HK-2 (cell line): ENCODE measurements around the gene AK1.
"Not testable (repeated sequence)": the region's sequence is repeated elsewhere in the genome, so short reads cannot be mapped to it uniquely, and the experiment has no call there.

Experiments used
- DNase-seq: peaks from one replicate; pipeline ENCODE4 v3.0.0-alpha.2; 2018; ENCODE audit not compliant: unreplicated experiment

Gene AK1

DNA sequence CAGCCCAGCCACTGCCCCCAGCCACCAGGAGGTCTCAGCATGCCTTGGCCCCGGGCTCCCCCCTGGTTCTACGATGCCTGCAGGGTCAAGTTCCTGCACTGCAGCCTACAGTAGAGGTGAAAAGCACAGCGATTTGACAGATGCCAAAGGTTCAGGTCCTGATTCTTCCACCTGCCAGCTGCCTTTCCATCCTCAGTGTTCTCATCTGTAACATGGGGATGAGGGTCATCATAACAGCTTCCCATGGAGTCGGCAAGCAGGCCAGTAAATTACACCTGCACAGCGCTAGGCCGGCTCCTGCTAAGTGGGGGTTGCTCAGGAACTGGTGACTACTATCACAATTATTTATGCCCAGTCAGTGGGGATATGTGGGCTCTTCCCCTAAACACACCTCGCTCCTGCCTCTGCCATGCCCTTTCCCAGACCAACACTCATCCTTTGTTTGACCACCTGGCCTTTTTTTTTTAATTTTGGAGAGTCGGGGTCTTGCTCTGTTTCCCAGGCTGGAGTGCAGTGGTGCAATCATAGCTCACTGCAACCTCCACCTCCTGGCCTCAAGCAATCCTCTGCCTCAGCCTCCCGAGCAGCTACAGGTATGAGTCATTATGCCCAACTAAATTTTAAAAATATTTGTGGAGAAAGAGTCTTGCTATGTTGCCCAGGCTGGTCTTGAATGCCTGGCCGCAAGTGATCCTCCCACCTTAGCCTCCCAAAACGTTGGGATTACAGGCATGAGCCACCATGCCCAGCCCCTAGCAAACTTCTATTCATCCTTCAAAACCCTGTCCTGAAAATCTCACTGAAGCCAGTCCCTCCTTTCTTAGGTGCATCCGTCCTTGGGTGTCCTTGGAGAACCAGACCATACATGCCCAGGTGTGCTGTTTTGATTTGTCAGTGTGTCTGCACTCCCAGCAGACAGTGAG is 29.4 kb downstream of the AK1 start:
- no peak for DNase-seq

DNA sequence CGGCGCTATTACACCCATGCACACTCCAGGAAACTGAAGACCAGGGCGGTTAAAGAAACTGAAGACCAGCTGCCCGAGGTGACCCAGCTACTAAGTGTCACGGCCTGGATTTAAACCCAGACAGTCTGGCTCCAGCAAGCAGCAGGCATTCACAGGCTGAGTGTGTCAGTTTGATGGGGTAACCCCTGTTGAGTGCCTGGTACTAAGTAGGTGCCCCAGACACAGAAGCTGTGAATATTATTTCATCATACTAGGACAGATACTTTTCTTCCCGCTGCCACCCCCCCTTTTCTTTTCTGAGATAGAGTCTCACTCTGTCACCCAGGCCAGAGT is 30.3 kb downstream of the AK1 start:
- no peak for DNase-seq

DNA sequence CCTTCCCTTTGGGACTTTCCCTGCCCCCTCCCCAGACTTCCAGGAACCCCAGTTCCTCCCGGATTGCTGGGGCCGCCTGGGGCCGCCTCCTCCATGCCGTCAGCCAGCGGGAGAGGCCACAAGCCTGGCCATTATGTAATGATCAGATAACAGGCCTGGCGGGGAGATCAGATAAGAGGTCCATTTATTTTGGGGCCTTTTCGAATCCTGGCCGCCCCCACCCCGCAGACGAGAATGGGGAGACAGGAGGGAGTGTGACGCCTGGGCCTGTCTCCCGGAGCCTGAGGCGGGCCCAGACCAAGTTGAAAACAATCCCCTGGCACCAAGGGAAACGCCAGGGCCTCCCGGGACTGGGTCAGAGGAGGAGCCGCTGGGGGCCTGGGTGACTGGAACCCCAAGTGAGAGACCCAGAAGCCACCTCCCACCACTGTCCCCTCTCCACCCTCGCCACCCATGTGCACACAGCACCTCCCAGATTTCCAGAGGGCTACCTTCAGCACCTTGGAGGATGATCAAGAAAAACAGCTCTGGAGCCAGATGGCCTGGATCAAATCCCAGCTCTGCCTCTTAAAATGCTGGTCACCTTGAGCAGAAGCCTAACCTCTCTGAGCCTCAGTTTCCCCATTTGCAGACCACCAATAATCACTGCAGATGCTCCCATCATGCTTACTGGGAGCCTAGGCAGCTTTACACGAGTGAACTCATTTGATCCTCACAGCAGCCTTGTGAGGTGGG is 30.9 kb downstream of the AK1 start:
- no peak for DNase-seq

DNA sequence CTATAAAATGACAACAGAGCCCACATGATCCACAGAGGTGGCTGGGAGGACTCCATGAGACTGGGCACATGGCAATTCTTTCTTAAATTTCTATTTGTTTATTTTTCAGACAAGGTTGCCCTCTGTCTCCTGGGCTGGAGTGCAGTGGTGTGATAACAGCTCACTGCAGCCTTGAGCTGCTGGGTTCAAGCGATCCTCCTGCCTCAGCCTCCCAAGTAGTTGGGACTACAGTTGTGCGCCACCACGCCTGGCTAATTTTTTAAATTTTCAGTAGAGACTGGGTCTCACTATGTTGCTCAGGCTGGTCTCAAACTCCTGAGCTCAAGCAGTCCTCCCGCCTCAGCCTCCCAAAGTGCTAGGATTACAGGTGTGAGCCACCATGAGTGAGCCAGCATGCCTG is 31.9 kb downstream of the AK1 start:
- DNase-seq: not testable (repeated sequence)

DNA sequence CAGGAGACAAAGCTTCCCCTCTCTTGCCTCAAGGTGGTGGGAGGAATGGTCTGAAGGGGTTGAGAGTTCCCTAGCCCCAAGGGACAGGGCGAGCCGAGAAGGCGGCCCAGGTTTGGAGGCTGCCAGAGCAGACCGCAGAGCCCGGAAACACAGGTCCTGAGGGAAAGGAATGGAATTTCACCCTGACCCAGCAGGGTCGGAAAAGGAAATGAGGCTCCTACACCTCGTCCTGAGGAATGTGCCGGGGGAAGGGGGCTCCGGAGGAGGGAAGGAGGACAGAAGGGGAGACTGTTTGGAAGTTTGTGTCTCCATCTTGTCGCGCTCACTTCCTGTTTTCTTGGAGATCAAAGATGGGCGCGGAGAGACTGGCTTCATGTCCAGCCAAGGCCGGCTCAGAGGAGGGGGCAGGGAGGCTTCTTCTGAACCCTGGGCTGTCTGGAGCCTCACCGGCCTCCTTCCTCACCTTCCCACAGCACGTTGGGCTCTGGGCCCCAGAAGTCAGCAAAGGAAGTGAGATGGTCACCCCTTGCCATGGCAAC is 32.6 kb downstream of the AK1 start:
- no peak for DNase-seq

DNA sequence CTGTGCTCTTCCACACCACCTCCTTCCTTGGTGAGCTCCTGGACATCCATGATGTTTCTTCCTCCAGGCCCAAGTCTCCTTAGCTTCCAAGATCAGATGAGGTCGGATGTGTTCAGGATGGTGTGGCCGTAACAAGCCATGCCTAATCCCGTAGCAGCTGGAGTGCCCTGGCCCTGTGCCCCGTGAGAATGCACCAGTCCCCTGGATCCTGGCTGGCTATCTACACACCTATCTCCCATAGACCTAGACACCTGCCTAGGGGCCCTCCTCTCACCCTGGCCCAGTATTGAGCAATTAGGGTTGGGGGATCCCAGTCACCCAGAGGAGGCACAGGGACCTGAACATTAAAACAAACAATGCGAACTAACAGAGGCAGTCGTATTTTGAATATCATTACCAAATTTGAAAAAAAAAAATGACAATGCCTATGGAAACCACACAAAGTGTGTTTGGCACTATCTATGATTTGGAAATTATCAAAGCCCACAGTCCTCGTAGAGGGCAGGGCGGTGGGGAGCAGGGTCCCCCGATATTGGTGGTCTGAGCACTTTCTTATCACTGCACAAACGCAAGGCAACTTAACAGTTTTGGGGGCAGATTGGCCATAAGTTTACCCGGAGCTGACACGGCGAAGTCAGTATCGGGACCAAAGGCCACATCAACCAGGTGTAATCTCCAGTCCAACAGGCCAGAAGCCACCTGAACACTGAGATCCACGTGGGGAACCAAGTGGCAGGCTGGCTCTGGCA is 36.2 kb downstream of the AK1 start:
- no peak for DNase-seq

DNA sequence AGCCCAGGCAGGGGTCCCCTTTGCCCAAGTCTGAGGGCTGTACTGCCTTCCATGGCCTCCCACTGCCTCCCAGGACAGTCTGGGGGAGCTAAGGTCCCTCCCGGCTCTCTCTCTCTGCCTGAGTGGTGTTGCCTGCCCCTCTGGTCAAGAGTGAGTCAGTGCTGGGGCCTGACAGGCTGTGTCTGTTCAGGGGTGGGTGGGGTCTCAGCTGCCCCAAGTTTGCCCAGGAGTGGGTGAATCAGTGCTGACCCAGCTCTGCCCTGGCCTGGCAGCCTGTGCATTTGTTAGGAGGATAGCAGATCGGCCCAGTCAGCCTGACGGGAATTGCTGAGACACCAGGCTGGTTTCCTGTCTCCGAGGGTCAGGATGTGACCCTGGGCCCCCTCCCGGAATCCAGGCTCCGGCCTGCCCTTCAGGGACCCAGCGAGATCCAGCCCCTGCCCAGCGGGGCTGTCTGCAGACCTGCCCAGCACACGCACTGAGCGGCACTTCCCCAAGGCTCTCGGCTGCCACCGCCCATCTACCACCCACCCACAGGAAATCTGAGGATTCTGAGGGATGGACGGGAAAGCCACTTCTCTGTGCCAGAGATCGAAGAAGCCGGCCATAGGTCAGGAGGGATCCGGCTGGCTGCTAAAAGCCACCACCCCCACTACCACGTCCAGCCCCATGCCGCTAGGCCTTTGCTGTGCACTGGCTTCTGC is 38.9 kb downstream of the AK1 start:
- DNase-seq: peak; percentile 95

DNA sequence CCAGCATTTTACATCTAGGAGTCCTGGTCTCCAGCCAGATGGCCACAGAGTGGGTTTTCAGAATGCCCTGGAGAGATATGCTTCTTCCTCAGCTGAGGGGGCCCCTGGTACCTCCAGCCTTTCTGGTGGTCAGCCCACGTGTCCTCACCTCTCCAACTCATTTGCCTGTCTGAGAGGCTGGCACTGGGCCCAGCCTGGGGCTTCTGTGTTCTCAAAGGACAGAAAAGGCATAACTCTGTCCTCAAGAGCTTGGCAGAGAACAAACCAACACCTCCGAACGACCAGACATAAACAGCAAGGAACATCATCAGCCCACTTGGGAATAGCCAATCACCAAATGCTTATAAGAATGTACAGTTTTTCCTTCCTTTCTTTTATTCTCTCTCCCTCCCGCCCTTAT is 40.1 kb downstream of the AK1 start:
- DNase-seq: no peak

DNA sequence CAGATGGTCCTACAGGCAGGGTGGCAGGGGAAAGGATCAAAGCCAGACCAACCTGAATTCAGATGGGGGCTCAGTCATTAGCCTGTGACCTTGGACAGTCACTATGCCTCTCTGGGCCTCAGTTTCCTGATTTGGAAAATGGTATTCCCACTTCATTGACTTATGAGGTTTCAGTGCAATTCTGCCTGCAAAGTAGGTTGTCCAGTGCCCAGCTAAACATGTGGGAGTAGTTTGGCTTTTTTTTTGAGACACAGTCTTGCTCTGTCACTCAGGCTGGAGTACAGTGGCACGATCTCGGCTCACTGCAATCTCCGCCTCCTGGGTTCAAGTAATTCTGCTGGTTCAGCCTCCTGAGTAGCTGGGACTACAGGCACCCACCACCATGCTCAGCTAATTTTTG is 40.9 kb downstream of the AK1 start:
- not testable (repeated sequence) for DNase-seq

DNA sequence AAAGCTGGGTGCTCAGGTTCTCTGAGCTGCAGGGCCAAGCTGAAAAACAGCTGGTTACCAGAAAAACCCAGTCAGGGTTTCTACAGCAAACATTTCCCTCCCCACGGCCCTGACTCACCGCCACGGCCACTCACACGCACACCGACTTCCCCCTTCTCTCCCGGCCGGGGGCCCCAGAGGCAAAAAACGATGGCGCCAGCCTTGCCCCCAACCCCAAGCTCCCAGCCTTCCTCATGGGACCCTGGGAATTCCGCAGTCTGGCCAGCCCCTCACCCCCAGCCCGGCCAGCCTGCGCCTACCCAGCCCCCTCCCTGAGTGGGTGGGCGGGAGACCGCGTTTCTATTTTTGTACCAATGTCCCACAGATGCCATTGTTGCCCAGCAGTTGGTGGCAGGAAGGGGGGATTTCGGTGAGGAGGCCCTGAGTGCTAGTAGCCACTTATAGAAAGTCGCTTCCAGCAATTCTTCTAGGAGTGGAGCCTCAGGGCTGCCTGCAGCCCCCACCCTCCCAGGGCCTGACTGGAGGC is 41.4 kb downstream of the AK1 start:
- no peak for DNase-seq

DNA sequence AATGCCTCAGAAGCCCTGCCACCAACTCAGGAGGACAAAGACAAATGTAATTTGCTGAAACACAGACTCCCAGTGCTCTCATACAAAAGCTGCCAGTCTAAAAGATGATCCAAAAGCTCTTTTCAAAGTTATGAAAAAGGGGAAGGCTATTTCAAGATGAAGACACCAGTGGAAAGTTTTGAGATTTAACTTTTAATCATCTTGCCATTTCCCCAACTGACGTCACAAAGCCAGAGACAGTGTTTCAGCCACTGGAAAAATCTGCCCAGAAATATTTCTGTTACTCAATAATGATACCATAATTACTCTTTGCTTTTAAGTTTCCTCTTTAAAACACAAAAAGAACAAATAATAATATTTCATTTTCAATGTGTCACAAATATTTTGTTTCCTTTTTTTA is 43.9 kb downstream of the AK1 start:
- no peak for DNase-seq

DNA sequence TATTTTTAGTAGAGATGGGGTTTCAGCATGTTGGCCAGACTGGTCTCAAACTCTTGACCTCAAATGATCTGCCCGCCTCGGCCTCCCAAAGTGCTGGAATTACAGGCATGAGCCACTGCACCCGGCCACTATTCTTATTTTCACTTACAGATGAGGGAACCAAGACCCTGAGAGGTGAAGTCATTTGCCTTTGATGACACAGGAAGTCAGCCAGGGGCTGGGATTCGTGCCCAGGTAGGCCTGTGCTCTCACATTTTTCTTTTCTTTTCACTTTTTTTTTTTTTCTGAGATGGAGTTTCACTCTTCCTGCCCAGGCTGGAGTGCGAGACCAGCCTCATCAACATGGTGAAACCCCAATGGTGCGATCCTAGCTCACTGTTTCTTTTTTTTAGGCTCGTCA is 45.2 kb downstream of the AK1 start:
- DNase-seq: no peak

DNA sequence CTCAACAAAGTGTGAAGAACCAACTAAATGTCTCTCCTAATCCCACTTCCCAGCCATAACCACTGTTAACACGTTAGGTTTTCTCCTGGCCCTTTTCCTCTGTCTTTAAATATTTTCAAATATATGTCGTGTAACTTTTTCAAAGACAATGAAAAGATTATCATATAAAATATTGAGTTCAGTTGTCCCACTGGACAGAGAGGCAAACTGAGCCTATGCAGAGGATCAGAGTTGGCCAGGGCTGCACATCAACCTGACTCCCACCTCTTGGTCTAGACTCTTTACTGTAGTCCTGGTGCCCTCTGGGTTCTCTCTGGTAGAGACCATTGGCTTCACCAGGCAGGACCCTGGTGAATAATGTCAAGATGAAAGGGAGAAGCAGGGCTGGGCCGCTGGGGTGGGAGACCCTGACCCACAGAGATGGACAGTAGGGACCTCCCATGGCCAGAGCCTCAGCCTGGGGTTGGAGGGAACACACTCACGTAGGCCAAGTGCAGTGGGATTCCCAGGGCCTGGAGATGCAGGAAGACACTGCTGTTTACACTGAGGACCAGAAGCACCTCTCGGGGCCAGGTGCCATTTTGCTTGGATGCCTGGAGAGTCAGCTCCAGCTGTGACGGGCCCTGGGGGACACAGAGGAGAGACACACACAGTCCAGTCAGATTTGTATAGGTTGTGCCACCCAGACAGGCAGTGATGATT is 48.1 kb downstream of the AK1 start:
- DNase-seq: no peak

DNA sequence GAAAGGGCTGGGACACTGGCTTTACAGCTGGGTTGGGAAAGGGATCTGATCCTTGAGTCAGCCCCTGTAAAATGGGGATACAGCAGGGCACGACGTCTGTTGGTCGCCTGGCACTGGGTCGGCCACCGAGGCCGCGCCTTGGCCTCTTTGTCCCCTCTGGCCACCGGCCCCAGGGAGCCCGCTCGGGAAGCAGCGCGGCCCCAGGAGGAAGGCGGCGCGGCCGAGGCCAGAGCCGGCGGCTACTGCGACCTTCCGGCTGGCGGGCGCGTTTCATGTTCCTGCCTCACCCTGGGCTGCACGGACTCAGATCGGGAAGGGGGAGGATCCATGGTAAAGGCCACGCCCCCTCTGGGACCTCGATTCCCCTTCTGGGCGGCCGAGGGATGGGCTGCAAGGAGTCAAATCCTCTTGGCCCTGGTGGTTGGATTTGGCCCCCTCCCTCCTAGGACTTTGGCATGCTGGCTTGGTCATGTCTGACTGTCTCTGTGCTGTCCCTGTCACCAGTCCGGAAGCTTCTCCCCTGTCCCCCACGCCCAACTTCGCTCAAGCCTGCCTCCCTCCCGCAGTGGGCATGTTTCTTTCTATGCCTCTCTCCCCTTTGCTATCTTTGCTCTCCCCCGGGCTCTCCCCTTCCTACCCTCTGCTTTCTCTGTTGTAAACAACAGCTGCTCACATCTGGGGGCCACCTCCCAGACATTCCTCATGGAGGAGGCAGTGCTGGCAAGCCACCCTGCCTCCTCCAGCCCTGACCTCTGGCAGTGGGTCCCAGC is 49.0 kb downstream of the AK1 start:
- no peak for DNase-seq

DNA sequence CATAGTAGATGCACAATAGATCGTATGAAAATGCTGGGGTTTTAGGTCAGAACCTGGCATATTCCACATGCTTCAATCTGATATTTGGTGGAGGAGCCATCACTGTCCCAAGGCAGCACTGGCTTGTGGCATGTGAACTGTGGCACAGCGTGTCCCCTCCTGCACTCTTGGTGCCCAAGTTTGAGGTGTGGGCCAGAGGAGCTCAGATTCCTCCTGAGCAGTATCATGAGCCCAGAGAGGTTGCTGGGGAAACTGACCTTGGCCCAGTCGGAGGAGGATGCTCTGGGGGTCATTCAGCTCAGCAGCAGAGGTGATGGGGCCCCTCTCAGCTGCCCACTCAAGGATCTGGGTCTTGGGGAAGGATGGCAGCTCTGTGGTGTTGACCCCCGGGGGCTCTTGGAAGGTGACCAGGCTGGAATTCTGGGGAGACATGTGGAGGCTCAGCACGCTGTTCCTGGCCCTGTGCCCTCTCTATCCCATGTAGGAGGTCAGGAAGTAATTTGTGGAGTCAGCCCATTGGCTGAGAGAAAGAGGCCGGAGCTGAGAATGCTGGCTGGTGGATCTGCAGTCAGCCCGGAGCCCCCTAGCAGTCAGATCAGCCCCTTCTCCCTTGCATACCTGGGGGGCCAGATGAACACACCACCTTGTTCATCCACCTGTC is 51.1 kb downstream of the AK1 start:
- no peak for DNase-seq

DNA sequence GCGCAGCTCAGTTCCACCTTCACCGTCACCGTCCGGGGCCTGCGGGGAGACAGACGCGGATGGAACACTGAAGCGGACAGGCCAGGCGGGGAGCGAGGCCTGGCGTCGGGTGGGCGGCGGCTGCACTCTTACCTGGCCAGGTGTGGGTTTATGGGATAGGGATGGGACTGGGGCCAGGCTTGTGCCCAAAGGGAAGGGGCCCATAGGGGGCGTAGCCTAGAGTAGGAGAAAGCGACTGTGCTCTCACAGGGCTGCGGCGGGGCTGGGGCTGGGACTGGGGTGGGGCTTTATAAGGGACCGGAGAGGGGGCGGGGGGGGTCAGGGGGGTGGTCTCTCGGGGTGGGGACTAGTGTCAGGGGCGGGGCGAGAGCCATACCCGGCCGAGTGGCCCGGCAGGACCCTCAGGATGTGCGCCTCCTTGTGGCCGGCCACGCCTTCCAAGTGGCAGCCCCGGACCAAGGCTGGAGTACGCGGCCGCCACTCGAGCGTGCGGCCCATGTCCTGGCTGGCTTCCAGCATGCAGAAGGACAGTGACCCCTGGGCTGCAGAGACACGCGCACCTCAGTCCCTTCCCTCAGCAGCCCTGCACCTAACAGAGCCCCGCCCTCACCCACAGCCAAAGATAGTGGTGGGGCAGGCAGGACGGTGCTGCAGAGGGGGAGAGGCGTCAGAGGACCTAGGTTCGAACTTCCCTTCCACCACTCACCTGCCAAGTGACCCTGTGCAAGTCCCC is 52.0 kb downstream of the AK1 start:
- no peak for DNase-seq

DNA sequence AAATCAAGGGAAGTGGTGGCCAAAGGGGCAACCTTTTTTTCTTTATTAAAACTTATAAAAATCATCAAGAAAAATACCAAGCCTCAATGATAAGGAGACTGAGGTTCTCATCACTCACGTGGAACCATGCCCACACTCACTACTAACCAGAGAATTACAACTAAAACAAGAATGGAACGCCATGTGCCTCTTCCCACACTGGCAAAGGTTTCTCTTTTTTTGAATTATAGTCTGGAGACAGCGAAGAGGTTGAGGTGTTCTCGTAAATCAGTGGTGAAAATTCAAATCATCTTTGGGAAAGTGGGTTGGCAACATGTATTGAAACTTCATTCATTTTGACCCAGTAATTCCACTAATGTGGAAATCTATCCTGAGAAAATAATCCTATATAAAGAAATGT is 55.4 kb downstream of the AK1 start:
- DNase-seq: no peak

DNA sequence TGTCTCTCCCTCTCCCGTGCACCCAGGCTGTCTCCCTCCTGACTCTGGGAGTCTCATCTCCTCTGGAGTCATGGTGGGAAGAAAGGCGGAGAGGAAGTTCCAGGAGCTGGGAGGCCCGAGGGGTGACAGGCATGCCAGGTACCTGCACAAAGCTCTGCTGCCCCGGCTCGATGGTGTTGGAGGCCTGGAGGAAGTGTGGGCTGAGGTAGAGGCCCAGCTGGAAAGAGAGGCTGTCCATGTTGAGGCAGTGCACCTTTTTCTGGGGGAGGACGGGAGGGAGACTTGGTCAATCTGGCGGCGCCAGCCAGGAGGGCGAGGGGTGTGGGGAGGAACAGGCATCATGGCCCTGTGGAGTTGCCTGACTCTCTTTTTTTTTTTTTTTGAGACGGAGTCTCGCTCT is 58.9 kb downstream of the AK1 start:
- no peak for DNase-seq
